ENCODE results near the gene CCDC30.
A peak's percentile ranks its signal among the peaks of the same experiment; 100 is the strongest.
"Not testable (repeated sequence)": the region's sequence is repeated elsewhere in the genome, so short reads cannot be mapped to it uniquely, and the experiment has no call there.

CCDC30 gene

GRCh38 chr1:42531043-42531442 is 68.0 kb downstream of the CCDC30 start:
- no peak for DNase-seq

- no peak for DNase-seq
Observed at GRCh38 chr1:42533101-42533863, 70.2 kb downstream of the CCDC30 start.

- no peak for DNase-seq
Observed at GRCh38 chr1:42541104-42541503, 78.0 kb downstream of the CCDC30 start.

GRCh38 chr1:42551180-42551579 is 88.1 kb downstream of the CCDC30 start:
- DNase-seq, result no peak

- no peak for DNase-seq
Observed at GRCh38 chr1:42551590-42551989, 88.5 kb downstream of the CCDC30 start.

- no peak for DNase-seq
Observed at GRCh38 chr1:42552636-42553035, 89.5 kb downstream of the CCDC30 start.

GRCh38 chr1:42557230-42557851 is 94.3 kb downstream of the CCDC30 start:
- DNase-seq, result no peak

GRCh38 chr1:42567038-42567437 is 104.0 kb downstream of the CCDC30 start:
- no peak for DNase-seq

- no peak for DNase-seq
Observed at GRCh38 chr1:42576935-42577334, 113.8 kb downstream of the CCDC30 start.

- no peak for DNase-seq
Observed at GRCh38 chr1:42586016-42586415, 122.9 kb downstream of the CCDC30 start.

GRCh38 chr1:42587753-42588152 is 124.7 kb downstream of the CCDC30 start:
- no peak for DNase-seq

GRCh38 chr1:42592811-42593210 is 129.7 kb downstream of the CCDC30 start:
- no peak for DNase-seq

- DNase-seq, result no peak
Observed at GRCh38 chr1:42593486-42594100, 130.5 kb downstream of the CCDC30 start.

- DNase-seq, result no peak
Observed at GRCh38 chr1:42601472-42601871, 138.4 kb downstream of the CCDC30 start.

- no peak for DNase-seq
Observed at GRCh38 chr1:42613803-42614131, 150.7 kb downstream of the CCDC30 start.

- no peak for DNase-seq
Observed at GRCh38 chr1:42618866-42619265, 155.8 kb downstream of the CCDC30 start.

GRCh38 chr1:42620307-42620706 is 157.2 kb downstream of the CCDC30 start:
- DNase-seq, result no peak

- not testable (repeated sequence) for DNase-seq
Observed at GRCh38 chr1:42621180-42621579, 158.1 kb downstream of the CCDC30 start.

GRCh38 chr1:42627205-42627604 is 164.1 kb downstream of the CCDC30 start:
- DNase-seq, result not testable (repeated sequence)

GRCh38 chr1:42639116-42639515 is 176.0 kb downstream of the CCDC30 start:
- no peak for DNase-seq

- no peak for DNase-seq
Observed at GRCh38 chr1:42646056-42646455, 183.0 kb downstream of the CCDC30 start.

- DNase-seq, result no peak
Observed at GRCh38 chr1:42657201-42657600, 194.1 kb downstream of the CCDC30 start.

- DNase-seq, result peak; percentile 97
Observed at GRCh38 chr1:42657981-42658876, 195.1 kb downstream of the CCDC30 start, which contains the start of gene PPIH. Gene PPIH (plus strand): TSS chr1:42658423. CDS start chr1:42658447, 24 bp downstream.
